OCI-LY3 (cell line): Measurements from ENCODE around the gene CDH8.

ENCODE experiments used
- CTCF ChIP-seq: fragments of 200-600, 300-600 bp; sonication (generic); IDR thresholded peaks from 2 replicates; pipeline ENCODE4 v1.5.1; 2014; ENCODE audit warnings: antibody characterized with exemption, low read length, low read depth
- EZH2phosphoT487 ChIP-seq: fragments of 200-600 bp; shearing (Covaris generic); IDR thresholded peaks from 2 replicates; pipeline ENCODE4 v1.6.1; 2018; ENCODE audit warnings: antibody characterized with exemption, mixed run types, low read depth

DNA sequence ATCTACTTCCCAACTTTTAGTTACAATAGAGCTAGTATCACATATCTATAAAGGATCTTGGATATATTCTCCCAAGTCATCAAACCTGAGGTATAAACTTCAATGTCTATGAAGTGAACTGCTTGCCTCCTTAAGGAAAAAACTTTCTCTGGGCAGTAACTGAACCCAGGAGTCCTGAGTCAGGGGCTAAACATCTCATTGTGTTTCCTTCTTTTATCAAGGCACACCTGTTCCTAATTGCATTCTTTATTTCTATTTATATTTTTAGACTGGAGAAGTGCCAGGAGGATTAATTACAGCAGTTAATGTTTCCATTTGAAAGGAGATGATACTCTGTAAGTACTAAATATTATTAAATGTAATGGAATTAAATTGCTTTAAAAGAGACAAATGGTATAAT, 98.6 kb downstream of the CDH8 start:
- TF ChIP-seq CTCF, result no peak
- TF ChIP-seq EZH2phosphoT487, result no peak
